Measurements from ENCODE around the gene TTR.

The TTR gene

DNA sequence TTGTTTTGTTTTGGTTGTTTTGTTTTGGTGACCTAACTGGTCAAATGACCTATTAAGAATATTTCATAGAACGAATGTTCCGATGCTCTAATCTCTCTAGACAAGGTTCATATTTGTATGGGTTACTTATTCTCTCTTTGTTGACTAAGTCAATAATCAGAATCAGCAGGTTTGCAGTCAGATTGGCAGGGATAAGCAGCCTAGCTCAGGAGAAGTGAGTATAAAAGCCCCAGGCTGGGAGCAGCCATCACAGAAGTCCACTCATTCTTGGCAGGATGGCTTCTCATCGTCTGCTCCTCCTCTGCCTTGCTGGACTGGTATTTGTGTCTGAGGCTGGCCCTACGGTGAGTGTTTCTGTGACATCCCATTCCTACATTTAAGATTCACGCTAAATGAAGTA, at the start of gene TTR:
TTR (plus strand) TSS at position 250 of the 400 bp plus-strand sequence; CDS start at position 276, 26 bp downstream.
- DNase-seq: no peak

- DNase-seq: no peak
Measured at GRCh38 chr18:31546476-31546875, 45.2 kb upstream of the TTR start.

DNA sequence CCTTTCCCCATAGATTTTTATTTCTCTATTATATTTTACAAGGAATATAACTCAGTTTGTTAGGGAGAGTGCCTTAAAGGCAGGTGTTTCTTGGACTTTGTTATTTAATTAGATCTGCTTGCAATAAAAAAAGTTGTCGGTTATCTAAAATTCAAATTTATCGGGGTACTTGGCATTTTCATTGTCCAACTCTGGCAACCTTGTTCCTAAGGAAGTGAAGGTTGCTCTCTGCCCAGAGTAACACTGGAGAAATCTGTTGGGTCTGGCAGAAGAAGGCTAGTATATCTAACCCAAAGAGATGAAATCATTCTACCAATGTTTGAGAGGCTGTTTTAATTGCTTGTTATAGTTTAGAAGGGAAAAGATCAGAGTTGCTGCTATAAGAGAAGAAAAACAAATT, 42.8 kb upstream of the TTR start:
- DNase-seq: no peak

DNA sequence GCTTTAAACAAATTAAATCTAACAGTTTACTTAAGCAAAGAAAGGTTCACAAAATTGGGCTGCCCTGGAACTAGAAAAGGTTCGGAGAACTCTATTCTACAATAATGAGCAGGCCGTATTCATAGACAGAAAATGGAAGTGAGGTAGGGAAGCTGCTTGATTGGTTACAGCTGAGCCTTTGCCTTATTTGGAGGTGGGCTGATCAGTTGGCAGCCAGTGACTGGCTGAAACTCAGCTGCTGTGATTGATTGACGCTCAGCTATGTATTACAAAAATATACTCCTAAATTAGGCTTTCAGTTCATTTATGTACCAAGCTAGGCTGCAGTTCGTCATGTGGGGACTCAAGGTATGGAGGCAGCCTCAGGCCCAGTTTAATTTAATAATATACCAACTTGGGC, 42.3 kb upstream of the TTR start:
- no peak for DNase-seq

DNA sequence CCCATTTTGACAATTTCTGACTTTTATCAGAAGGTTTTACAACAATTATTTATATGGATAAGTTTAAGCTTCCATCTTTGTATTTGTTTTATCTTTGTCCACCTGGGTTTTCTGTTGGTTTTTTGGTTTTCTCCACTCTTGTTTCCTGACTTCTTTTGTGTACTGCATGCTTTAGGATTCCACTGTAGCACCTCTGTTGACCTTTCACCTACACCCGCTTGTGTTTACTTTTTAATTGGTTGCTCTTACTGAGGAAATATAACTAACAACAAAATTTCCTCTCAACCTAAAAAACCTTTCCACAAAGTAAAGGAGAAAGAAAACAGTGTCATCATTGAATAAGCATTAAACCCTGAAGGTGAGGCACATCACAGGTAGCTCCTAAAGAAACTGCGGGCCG, 39.8 kb upstream of the TTR start:
- DNase-seq: no peak

GRCh38 chr18:31553800-31554199, 37.9 kb upstream of the TTR start:
- DNase-seq: no peak

DNA sequence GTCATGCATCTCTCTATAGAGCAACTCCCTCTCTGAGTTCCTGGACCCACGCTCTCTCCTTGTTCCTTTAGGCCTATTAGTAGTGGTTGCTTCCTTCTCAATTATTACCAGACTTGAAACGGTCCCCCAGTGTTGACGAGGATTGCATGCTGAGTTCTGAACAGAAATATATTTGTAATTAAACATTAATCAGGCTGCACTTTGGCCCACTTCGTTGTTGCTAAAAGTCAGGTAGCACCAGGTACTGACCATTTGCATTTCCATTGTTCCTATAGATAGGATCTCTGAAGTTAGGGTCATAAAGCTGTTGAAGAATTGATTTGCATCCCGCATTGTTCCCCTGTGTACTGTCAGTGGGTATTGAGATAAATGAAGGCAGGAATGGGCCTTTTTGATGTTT, 36.9 kb upstream of the TTR start:
- DNase-seq: no peak

- peak; percentile 78 for DNase-seq
Measured at GRCh38 chr18:31555971-31556747, 35.5 kb upstream of the TTR start.

DNA sequence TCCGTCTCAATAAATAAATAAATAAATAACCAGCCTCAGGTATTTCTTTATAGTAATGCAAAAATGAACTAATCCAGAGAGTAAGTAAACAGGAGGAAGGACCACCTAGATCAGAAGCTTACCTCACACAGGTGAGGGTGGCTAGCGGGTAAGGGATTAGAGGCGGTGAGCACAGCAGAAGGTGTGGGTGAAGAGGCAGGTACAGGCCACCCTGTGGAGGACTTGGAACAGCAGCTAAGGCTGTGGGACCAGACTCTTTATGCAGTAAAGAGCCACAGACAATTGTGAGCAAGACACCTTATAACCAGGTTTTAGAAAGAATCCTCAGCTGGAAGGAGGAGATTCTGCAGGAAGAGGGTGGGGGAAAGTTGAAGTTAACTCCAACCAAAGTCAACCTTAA, 34.2 kb upstream of the TTR start:
- no peak for DNase-seq

DNA sequence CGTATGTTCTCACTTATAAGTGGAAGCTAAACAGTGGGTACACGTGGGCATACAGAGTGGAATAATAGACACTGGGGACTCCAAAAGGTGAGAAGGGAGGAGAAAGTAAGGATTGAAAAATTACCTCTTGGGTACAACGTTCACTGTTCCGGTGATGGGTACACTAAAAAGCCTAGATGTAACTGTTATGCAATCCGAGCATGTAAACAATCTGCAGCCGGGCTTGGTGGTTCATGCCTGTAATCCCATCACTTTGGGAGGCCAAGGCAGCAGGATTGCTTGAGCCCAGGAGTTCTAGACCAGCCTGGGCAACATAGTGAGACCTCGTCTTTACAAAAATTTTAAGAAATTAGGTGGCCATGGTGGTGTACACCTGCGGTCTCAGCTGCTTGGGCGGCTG, 33.1 kb upstream of the TTR start:
- no peak for DNase-seq

DNA sequence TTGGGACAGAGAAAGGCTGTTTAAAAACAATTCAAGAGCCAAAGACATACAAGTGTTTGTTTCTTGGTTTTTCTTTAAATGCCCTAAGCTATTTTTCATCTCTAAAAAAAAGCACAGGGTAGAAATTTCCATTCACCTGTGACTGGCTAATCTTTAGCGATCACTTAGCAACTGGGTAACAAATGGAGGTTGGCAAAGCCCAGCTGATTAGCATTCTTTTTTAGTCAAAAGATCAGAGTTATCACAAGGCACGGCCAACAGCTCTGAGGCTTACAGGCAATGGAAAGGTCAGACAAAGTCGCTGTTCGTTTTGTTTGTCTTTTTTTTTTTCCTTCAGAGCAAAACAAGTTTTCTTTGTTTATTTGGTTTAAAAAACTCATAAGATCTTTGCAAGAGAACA, 29.0 kb upstream of the TTR start:
- DNase-seq: no peak

DNA sequence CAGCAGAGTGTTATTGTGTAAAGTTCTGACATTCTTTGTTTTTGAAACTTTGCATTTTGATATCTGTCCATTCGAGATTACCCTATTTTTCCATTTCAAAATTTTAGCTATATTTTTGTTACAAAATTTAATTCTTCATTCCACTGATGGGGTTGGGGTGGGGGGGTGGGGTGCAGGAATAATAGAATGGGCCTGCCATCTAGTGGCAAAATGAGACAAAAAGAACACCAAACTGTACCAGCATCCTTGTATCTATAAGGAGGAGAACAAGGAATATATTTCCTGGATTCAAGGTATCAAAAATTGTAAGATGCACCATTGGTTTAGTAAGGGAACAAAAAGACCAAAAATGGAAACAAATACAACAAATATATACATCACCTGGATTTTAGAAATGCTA, 27.9 kb upstream of the TTR start:
- DNase-seq: no peak

GRCh38 chr18:31565345-31565744, 26.3 kb upstream of the TTR start:
- DNase-seq: no peak

DNA sequence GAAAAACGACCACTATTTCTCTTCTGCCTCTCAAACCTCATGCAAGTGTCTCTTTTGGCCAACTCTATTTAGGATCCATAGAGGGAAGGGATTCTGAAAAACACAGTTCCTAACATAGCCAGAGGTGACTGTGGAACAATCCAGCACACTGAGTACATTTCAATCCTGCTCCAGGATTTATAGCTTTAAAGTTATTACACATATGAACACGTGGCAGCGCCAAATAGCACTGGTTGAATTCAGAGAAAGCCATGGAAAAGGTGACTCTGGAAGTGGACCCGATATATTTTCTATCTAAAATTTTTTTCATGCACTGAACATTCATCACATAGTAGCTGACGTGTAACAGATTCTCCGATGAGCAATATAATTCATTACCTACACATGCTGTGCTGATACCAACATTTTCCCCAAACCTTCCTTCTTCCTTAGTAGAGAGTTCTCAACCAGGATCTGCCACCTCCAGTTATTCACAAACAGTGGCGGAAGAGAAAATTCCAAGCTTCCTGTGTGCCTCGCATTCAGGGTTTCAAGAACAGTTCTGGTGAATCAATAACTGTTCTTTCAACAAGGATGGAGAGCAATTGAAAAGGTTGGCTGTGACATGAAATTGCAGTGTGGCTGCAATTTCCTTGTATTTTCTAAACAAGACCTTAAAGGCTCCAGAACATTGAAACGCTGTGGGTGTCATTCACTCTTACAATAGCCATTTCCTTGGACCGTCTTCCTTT, 25.7 kb upstream of the TTR start:
- no peak for DNase-seq

DNA sequence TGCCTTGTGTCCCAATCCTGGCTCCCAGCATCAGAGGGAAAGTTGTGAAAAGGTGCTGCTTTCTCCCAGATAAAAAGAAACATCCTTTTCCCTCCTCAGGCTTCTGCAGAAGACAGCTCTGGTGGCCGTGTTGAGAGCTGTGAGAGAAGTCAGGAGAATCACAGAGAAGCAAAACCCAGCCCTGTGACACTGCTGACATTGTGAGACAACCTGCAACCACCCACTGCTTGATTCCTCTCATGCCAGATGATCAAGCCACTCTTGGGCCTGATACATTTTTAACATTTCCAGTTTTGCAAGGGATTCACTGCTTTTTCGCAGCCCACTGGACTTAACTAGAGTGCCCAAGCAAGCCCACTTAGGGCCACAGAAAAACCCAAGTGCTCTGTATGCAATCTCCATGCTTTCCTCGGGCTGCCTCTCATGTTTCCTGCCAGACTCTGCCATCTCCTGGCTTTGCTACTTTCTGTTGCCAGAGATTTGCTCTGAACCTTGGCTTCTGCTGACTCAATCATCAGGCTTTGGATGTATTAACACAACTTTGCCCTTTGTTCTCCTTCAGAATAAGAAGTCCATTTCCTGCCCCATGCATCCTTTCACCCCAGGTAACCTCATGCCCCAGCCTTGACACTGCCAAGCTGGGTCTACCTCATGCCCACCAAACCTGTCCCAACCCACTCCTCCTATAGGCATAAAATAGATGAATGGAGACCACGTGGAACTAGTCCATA, 24.9 kb upstream of the TTR start:
- DNase-seq: no peak

DNA sequence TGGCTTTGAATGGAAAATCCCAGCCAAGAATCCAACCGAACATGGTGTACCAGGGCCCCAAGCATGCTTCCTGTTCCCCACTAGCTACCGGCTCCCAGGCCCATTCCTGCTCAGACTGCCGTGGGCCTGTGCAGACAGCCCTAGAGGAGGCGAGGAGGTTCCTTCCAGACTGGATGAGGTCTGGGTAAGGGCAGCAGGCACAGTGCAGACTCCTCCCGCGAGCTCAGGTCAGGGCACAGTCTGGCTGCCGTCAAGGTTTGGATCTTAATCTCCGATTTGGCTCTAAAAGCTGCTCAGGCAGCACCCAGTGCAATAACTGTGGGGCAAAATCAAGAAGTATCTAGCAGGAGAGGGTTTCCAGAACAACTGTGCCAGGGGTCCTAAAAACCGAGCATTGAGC, 19.3 kb upstream of the TTR start:
- DNase-seq: no peak

DNA sequence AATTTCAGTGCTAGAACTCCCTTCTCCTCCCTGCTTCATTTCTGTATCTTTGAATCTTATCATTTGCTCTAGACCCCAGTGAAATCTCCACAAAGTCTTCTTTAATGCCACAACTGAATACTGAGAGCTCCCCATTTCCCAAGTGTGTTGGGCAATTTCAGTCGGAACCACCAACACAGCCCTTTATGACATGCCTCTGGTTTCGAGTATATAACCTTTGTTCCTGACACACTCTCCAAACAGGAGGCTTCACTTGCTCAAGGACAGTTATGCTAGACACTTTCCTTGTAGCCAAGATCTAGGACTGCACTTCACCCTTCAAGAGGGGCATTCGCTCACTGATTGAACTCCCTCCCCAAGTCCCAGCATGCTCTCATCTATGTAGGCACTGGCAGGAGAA, 18.6 kb upstream of the TTR start:
- no peak for DNase-seq

- no peak for DNase-seq
Measured at GRCh38 chr18:31574359-31574758, 17.3 kb upstream of the TTR start.

DNA sequence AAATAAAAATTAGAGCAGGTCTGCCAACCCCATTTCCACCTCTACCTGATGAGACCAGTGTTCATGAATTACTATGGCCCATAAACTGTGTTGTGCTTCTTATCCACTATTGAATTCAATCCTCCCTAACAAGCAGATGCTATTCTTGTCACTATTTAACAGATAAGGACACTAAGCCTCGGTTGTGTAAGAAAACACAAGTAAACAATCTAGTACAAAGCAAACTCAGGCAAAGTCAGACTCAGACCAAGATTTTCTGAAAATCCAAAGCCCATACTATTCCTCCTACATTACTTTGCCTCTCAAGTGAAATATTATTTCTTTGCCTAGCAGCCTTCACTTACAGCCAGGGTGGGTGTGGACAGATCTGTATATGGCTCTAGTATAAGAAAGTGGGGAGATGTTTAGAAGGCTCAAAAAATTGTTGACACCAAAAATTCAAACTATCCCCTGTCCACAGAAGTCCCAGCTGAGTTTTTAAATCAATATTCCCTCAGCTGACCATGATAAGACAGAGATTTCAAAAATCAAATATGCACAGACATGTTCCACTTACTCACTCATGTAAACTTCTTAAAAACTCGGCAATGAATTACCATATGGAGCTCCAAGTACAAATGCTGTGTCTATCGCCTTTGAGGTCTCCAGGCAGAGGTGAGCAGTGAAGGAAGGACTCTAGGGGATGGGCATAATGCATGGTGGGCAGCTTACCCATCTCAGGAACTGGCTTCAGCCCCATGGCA, 16.0 kb upstream of the TTR start:
- DNase-seq: no peak

DNA sequence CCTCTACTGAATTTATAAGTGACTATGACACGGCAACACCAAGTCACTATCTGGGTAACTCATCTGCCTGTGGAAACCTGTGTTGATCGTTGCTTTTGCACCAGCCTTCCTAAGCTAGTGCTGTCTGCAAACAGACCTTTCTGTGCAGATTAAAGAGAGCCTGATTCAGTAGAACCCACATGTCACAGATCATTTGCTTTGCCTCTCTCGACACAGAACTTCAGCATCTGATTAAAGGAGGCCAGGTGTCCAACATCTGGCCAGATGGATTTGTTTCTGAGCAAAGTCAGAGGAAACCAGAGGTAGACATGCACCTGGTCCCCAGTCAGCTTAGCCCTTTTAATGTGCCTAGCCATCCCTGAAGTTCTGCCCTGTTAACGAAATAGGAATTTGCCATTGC, 15.0 kb upstream of the TTR start:
- DNase-seq: no peak

- DNase-seq: no peak
Measured at GRCh38 chr18:31577195-31577594, 14.5 kb upstream of the TTR start.

DNA sequence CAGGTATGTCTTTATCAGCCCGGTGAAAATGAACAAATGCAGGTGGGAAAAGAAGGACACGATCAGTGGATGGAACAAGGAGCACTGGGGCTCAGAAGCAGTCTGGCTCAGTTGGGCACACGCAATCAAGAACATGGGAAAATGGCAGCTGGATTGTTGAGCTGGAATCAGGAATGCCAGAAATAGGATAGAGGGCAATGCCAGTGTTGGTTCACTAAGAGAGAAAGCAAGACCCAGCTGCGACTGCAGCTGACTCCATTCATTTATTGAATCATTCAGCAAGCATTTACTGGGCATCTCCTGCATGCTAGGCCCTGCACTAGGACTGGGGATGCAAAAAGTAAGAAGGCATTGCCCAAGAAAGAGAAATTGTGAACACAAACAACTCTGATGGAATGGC, 13.6 kb upstream of the TTR start:
- DNase-seq: no peak

GRCh38 chr18:31579375-31579774, 12.3 kb upstream of the TTR start:
- DNase-seq: no peak

Data from kidney glomerular epithelial cell (primary cell).